AG04449 (cell line): ENCODE results near the gene ALOX5.

Source experiments
- CTCF ChIA-PET: fragments of 350-600 bp; formaldehyde crosslinking; extraction: SDS; loops from one replicate; lab custom pipeline; 2021; ENCODE audit warnings: antibody characterized with exemption; lab: Yijun Ruan, JAX
- POLR2A ChIA-PET: fragments of 400-600, 350-600 bp; formaldehyde crosslinking; extraction: SDS; loops from one replicate; lab custom pipeline; 2020; ENCODE audit warnings: antibody characterized with exemption, inconsistent platforms; lab: Yijun Ruan, JAX
- DNase-seq: peaks from one replicate; pipeline ENCODE4 v3.0.0-alpha.2; 2010; ENCODE audit warnings: low read depth, low spot score
- H3K4me3 ChIP-seq: 2 replicates; pipeline ENCODE4 v1.5.1; 2011; ENCODE audit warnings: low read depth, mild to moderate bottlenecking, control low read depth, low read length
- CTCF ChIP-seq: IDR thresholded peaks from one replicate; pipeline ENCODE4 v1.5.1; 2011; ENCODE audit warnings: mild to moderate bottlenecking, moderate library complexity, low read length, control low read depth, inconsistent platforms; ENCODE audit not compliant: insufficient read depth; ENCODE audit errors: missing control alignments

ALOX5 gene

GRCh38 chr10:45443101-45444009 lies 69.3 kb downstream of the ALOX5 start:
- no peak overlapping the region for H3K4me3 ChIP-seq
- no peak for TF ChIP-seq CTCF
- no peak for DNase-seq
- ChIA-PET POLR2A (no interaction called here), CTCF (no interaction called here)

DNA sequence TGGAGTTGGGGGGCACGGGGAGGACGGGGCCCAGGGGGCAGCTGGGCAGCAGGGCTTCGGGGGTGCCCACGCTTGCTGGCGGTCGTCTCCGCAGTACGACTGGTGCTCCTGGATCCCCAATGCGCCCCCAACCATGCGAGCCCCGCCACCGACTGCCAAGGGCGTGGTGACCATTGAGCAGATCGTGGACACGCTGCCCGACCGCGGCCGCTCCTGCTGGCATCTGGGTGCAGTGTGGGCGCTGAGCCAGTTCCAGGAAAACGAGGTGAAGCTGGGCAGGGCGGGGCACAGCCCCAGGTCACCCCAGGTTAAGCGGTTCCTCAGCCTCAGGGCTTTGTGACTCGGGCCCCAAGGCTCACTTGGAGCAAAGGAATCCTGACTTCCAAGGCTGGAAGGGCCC lies 70.0 kb downstream of the ALOX5 start:
- no peak for TF ChIP-seq CTCF
- DNase-seq = no peak
- H3K4me3 ChIP-seq = no peak overlapping the region
- CTCF ChIA-PET = interaction anchor here (0.7 kb wide), 1 partner anchor 20 kb away, joined by 3 read pairs; no protein-coding TSS in a partner anchor
- POLR2A ChIA-PET = no interaction called here

- no peak for TF ChIP-seq CTCF
- H3K4me3 ChIP-seq = no peak overlapping the region
- POLR2A ChIA-PET = no interaction called here
- no peak for DNase-seq
- CTCF ChIA-PET = no interaction called here
These were observed 71.2 kb downstream of the ALOX5 start for GRCh38 chr10:45444976-45445898.

DNA sequence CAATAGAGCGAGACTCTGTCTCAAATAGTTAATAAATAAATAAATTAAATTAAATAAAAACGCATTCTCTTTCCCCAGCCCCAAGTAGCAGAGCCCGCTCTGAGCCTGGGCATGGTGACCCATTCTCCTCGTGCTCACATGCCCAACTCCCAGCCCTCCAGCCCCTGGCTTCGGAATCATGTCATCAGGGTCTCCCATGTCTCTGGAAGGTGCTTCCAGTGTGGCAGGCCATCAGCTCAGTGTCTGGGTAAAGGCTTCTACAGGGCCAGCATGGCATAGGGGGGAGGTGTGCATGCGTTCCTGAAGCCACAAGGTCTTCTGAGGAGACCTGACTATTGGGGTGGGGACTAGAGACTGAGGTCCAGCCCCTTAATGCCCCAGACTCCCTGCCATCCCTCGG lies 72.8 kb downstream of the ALOX5 start:
- POLR2A ChIA-PET = no interaction called here
- no peak for TF ChIP-seq CTCF

DNA sequence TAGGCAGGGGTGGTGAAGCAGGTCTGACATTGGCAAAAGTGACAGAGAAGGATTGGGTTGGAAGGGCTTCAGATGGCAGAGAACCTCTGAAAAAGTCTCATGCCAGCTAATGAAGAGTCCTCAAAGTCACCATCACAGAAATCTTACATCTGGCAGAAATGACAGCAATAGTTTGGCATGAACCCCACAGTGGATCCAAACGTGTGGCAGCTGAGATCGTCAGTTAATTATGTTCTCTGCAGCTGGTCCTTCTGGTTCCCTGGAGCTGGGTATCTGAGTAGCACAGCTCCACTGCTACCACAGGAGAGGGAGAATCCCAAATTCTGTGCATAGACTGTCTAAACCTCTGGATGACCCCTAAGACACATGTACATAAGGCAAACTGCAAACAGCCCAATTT lies 73.4 kb downstream of the ALOX5 start:
- ChIA-PET POLR2A (no interaction called here), CTCF (interaction anchor here (1.4 kb wide), 1 partner anchor 18 kb away, joined by 5 read pairs; no protein-coding TSS in a partner anchor)

More for the DNA sequence above, 72.8 kb downstream of the ALOX5 start:
- no peak overlapping the region for H3K4me3 ChIP-seq
- CTCF ChIA-PET = interaction anchor here (0.7 to 1.4 kb wide), 2 partner anchors 18 to 197 kb away, joined by 3 to 5 read pairs; no protein-coding TSS in a partner anchor
- no peak for DNase-seq

More for the DNA sequence above, 73.4 kb downstream of the ALOX5 start:
- TF ChIP-seq CTCF = no peak
- no peak overlapping the region for H3K4me3 ChIP-seq
- no peak for DNase-seq
